Measurements from ENCODE around the gene PPA2. TPM values are rescaled to one million over a fixed set of nuclear protein-coding genes. Genes with fewer than 3 reads are reported as not detected.

PPA2 gene
- total RNA-seq, 2 experiments from 2014 or later, result 119 to 121 TPM

- CTCF ChIA-PET, result no interaction called here
Observed at GRCh38 chr4:105344141-105344540, 129.7 kb downstream of the PPA2 start.

GRCh38 chr4:105343146-105343931 lies 130.5 kb downstream of the PPA2 start:
- ChIA-PET CTCF (no interaction called here), POLR2A (no interaction called here)

More at GRCh38 chr4:105344141-105344540, 129.7 kb downstream of the PPA2 start:
- POLR2A ChIA-PET, result no interaction called here

- POLR2A ChIA-PET, result no interaction called here
- CTCF ChIA-PET, result no interaction called here
Observed at GRCh38 chr4:105329081-105329480, 144.8 kb downstream of the PPA2 start.

GRCh38 chr4:105327956-105328355 lies 145.9 kb downstream of the PPA2 start:
- ChIA-PET POLR2A (no interaction called here), CTCF (no interaction called here)

GRCh38 chr4:105327222-105327621 lies 146.6 kb downstream of the PPA2 start:
- CTCF ChIA-PET, result no interaction called here
- POLR2A ChIA-PET, result interaction anchor here (1.2 kb wide), 1 partner anchor 21 kb away, joined by 3 read pairs; no protein-coding TSS in a partner anchor

Other genes starting within 250 kb of the PPA2 start
- not detected for gene ARHGEF38, start 78.6 kb upstream of the PPA2 start, total RNA-seq
- 10 to 100 TPM; 21.3 to 22.1 TPM for gene INTS12, start 234.6 kb upstream of the PPA2 start, total RNA-seq
- gene GSTCD, start 234.7 kb upstream of the PPA2 start, total RNA-seq, result 10 to 100 TPM; 21.3 to 23.1 TPM

Measured in activated CD8-positive, alpha-beta memory T cell treated with anti-CD3 and anti-CD28 coated beads for 36 hours (primary cell).